HCT116 (cell line): ENCODE measurements around the gene ORM1. TPM values are rescaled to one million over a fixed set of nuclear protein-coding genes. Genes with fewer than 3 reads are reported as not detected.

Experiments
- ATAC-seq: fragments of 200-7000 bp; cut with Tn5 transposase; 2 replicates; pipeline ENCODE4 v1.9.1; 2020; ENCODE audit warnings: mild to moderate bottlenecking, moderate library complexity
- BruUV-seq: library from RNA; stranded (reverse); fragments of 400-500 nt; replicated peaks from 2 replicates; lab custom pipeline; 2021; lab: Mats Ljungman, UMichigan
- CTCF ChIA-PET: fragments of 300-600 bp; sonication (Branson Sonifier 250); formaldehyde crosslinking; loops from one replicate; lab custom pipeline; 2021; ENCODE audit warnings: antibody characterized with exemption; lab: Charles Lee
- POLR2A ChIA-PET: fragments of 300-600, 350-600 bp; sonication (Branson Sonifier 250); formaldehyde crosslinking; loops from one replicate; lab custom pipeline; 2021; ENCODE audit warnings: antibody characterized with exemption; lab: Charles Lee
- RAD21 ChIA-PET, 2 experiments: fragments of 300-600 bp; sonication (Branson Sonifier 250); formaldehyde crosslinking; loops; one replicate each; lab custom pipeline; 2023; ENCODE audit warnings: low total read pairs in 2 of 2; ENCODE audit not compliant: uncharacterized antibody in 2 of 2, unreplicated experiment in 2 of 2, low non-redundant PET in 1 of 2; lab: Charles Lee
- DNase-seq: peaks from one replicate; pipeline ENCODE4 v3.0.0-alpha.2; 2010; ENCODE audit warnings: low read depth, low spot score
- H2AFZ ChIP-seq: fragments of 200-600 bp; shearing (Covaris generic), sonication (generic); 2 replicates; pipeline ENCODE4 v1.6.1; 2017; ENCODE audit warnings: low read depth, mixed run types, mixed read lengths, antibody characterized with exemption, low read length; ENCODE audit not compliant: poor library complexity, severe bottlenecking
- H3K27ac ChIP-seq: 2 replicates; pipeline ENCODE4 v1.5.1; 2012; ENCODE audit warnings: low read depth, low read length
- H3K27me3 ChIP-seq: fragments of 200-600 bp; sonication (generic); 2 replicates; pipeline ENCODE4 v1.6.1; 2016; ENCODE audit warnings: mixed run types, low read length, mixed read lengths; ENCODE audit not compliant: insufficient read depth
- H3K36me3 ChIP-seq, 2 experiments: fragments of 200-500 bp in 1 of 2; fragments of 200-600 bp in 1 of 2; sonication (Bioruptor generic) in 1 of 2; sonication (generic) in 1 of 2; 2 replicates each; pipeline versions ENCODE4 v1.5.1 to v1.6.1; 2014 to 2016; ENCODE audit warnings: low read length in 2 of 2, inconsistent platforms in 1 of 2, mixed read lengths in 1 of 2, mixed run types in 1 of 2; ENCODE audit not compliant: insufficient read depth in 2 of 2, control insufficient read depth in 1 of 2
- H3K4me1 ChIP-seq, 2 experiments: fragments of 200-600 bp in 1 of 2; sonication (generic) in 1 of 2; 2 replicates each; pipeline versions ENCODE4 v1.5.1 to v1.6.1; 2012 to 2017; ENCODE audit warnings: low read length in 2 of 2, inconsistent platforms in 1 of 2, mild to moderate bottlenecking in 1 of 2, mixed read lengths in 1 of 2, mixed run types in 1 of 2, moderate library complexity in 1 of 2; ENCODE audit not compliant: insufficient read depth in 2 of 2, control insufficient read depth in 1 of 2
- H3K4me2 ChIP-seq: fragments of 200-600 bp; sonication (generic); 2 replicates; pipeline ENCODE4 v1.6.1; 2017; ENCODE audit warnings: mixed run types, low read length, mixed read lengths
- H3K4me3 ChIP-seq, 2 experiments: fragments of 200-600 bp in 1 of 2; sonication (generic) in 1 of 2; replicated peaks in 1 of 2; 2 replicates each; pipeline ENCODE4 v1.5.1; 2011 to 2016; ENCODE audit warnings: low read length in 2 of 2, control low read depth in 1 of 2, low read depth in 1 of 2, mild to moderate bottlenecking in 1 of 2, mixed read lengths in 1 of 2, mixed run types in 1 of 2
- H3K79me2 ChIP-seq: fragments of 200-600 bp; sonication (generic); 2 replicates; pipeline ENCODE4 v1.6.1; 2017; ENCODE audit warnings: mild to moderate bottlenecking, mixed run types, low read length, moderate library complexity, mixed read lengths; ENCODE audit not compliant: insufficient read depth
- H3K9ac ChIP-seq: fragments of 200-600 bp; sonication (generic); 2 replicates; pipeline ENCODE4 v1.6.1; 2016; ENCODE audit warnings: low read length, mixed read lengths
- H3K9me2 ChIP-seq: fragments of 200-600 bp; sonication (generic), shearing (Covaris generic); 2 replicates; pipeline ENCODE4 v1.6.1; 2017; ENCODE audit warnings: mixed run types, mild to moderate bottlenecking, moderate library complexity; ENCODE audit not compliant: insufficient read depth
- H3K9me3 ChIP-seq, 2 experiments: fragments of 200-500 bp in 1 of 2; fragments of 200-600 bp in 1 of 2; sonication (Bioruptor generic) in 1 of 2; sonication (generic) in 1 of 2; 2 replicates each; pipeline ENCODE4 v1.6.1; 2014 to 2017; ENCODE audit warnings: low read length in 2 of 2, mixed read lengths in 2 of 2, inconsistent platforms in 1 of 2, low read depth in 1 of 2, mild to moderate bottlenecking in 1 of 2, mixed run types in 1 of 2, moderate library complexity in 1 of 2; ENCODE audit not compliant: control insufficient read depth in 1 of 2, insufficient read depth in 1 of 2
- H4K20me1 ChIP-seq: fragments of 200-600 bp; sonication (generic), shearing (Covaris generic); 2 replicates; pipeline ENCODE4 v1.6.1; 2017; ENCODE audit warnings: mixed run types, mild to moderate bottlenecking, moderate library complexity; ENCODE audit not compliant: insufficient read depth
- ATF3 ChIP-seq: IDR thresholded peaks from 2 replicates; pipeline ENCODE4 v1.6.1; 2012
- CBX3 ChIP-seq: IDR thresholded peaks from 2 replicates; pipeline ENCODE4 v1.6.1; 2012; ENCODE audit warnings: low read depth
- ELF1 ChIP-seq: IDR thresholded peaks from 2 replicates; pipeline ENCODE4 v1.6.1; 2012; ENCODE audit warnings: low read depth, borderline replicate concordance
- EZH2 ChIP-seq: fragments of 200-600 bp; sonication (generic); IDR thresholded peaks from 2 replicates; pipeline ENCODE4 v1.6.1; 2017; ENCODE audit warnings: antibody characterized with exemption, mixed run types
- FOSL1 ChIP-seq: IDR thresholded peaks from 2 replicates; pipeline ENCODE4 v1.6.1; 2012; ENCODE audit warnings: low read depth
- JUND ChIP-seq: IDR thresholded peaks from 2 replicates; pipeline ENCODE4 v1.6.1; 2012
- POLR2A ChIP-seq: IDR thresholded peaks from 2 replicates; pipeline ENCODE4 v1.7.0; 2011; ENCODE audit warnings: borderline replicate concordance; ENCODE audit not compliant: insufficient read depth, insufficient read length; ENCODE audit errors: extremely low read depth
- POLR2AphosphoS5 ChIP-seq: IDR thresholded peaks from 2 replicates; pipeline ENCODE4 v1.6.1; 2011; ENCODE audit warnings: mild to moderate bottlenecking, low read depth, low read length, moderate library complexity
- RAD21 ChIP-seq: IDR thresholded peaks from 2 replicates; pipeline ENCODE4 v1.6.1; 2012; ENCODE audit warnings: low read depth, mild to moderate bottlenecking
- SIN3A ChIP-seq: IDR thresholded peaks from 2 replicates; pipeline ENCODE4 v1.6.1; 2012; ENCODE audit warnings: low read depth
- SP1 ChIP-seq: IDR thresholded peaks from 2 replicates; pipeline ENCODE4 v1.6.1; 2012; ENCODE audit warnings: low read depth
- SRF ChIP-seq: IDR thresholded peaks from 2 replicates; pipeline ENCODE4 v1.6.1; 2012; ENCODE audit warnings: low read depth
- TCF7L2 ChIP-seq: IDR thresholded peaks from 2 replicates; pipeline ENCODE4 v1.7.0; 2011; ENCODE audit warnings: borderline replicate concordance, inconsistent platforms; ENCODE audit not compliant: insufficient read depth, insufficient read length; ENCODE audit errors: extremely low read depth
- ZBTB33 ChIP-seq: IDR thresholded peaks from 2 replicates; pipeline ENCODE4 v1.6.1; 2011; ENCODE audit warnings: mild to moderate bottlenecking, low read length, moderate library complexity; ENCODE audit not compliant: insufficient replicate concordance; ENCODE audit errors: extremely low read depth
- ZFX ChIP-seq: fragments of 450-650 bp; IDR thresholded peaks from 2 replicates; pipeline ENCODE4 v1.6.1; 2017
- ZNF274 ChIP-seq: fragments of 200-500 bp; sonication (Bioruptor generic); IDR thresholded peaks from 2 replicates; pipeline ENCODE4 v1.6.1; 2014; ENCODE audit warnings: mild to moderate bottlenecking, low read depth, low read length, inconsistent platforms
- intact Hi-C: fragments of 100-400 bp; cut with micrococcal nuclease; formaldehyde crosslinking; loops from 2 replicates; pipeline ENCODE4 v1.10.0; 2022
- total RNA-seq: library from RNA; stranded (reverse); gene quantifications from one replicate; pipeline ENCODE4 v1.2.1, GENCODE V29; 2021; ENCODE audit not compliant: unreplicated experiment
- TF ChIP-seq, protein P1 (sequence below): IDR thresholded peaks from 2 replicates; pipeline ENCODE4 v1.6.1; 2012
- TF ChIP-seq, protein P2 (sequence below): IDR thresholded peaks from 2 replicates; pipeline ENCODE4 v1.6.1; 2012; ENCODE audit warnings: low read depth

Gene ORM1
- total RNA-seq, 1 experiment from 2014 or later = 5.6 TPM

DNA sequence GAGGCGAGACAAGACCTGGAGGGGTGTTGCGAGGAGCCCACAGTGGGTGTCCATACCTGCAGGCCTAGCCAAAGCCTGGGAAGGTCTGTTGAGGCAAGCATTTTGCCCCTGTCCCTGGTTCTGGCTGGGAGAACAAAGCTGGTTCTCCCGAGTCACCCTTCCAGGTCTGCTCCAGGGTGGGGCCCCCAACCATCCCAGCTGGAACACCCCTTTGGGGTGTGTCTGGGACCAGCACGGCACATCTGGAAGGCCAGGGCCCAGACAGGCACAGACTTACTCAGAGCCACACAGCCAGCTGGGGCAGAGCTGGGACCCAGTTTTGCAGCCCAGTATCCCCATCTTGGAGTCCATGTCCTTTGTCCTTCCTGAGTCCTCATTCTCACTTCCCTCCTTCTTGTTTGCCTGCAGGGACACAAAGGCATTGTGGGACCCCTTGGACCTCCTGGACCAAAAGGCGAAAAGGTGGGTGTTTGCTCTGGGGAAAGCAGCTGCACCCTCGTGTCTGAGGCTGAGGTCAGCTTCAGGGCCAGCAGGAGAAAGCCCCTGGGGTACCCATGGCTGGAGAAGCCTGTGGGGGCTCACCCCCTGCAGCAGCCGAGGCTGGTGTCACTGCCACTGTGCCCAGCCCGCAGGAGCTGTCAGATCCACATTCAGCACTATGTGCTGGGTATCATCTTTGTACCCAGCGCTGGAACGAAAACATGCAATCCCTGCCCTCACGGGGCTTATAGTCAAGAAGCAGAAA lies 38.4 kb upstream of the ORM1 start:
- Histone ChIP-seq H3K27ac (no peak overlapping the region), H3K36me3 (no peaks in the 10 kb centered on the region), H3K79me2 (no peaks in the 10 kb centered on the region), H3K27me3 (no peaks in the 10 kb centered on the region), H3K4me3 (no peak overlapping the region), H3K9ac (no peak overlapping the region), H3K4me2 (no peak overlapping the region), H2AFZ (no peak overlapping the region), H4K20me1 (no peaks in the 10 kb centered on the region), H3K9me3 (no peaks in the 10 kb centered on the region), H3K4me1 (peaks cover 5 to 6% of the 10 kb centered on the region in 2 experiments), H3K9me2 (no peaks in the 10 kb centered on the region)
- intact Hi-C loops = no loop called here
- TF ChIP-seq POLR2A (no peak), SIN3A (no peak), TCF7L2 (no peak), SP1 (no peak), ZNF274 (no peak), RAD21 (no peak), ZFX (no peak), JUND (no peak), ATF3 (no peak), POLR2AphosphoS5 (no peak), EZH2 (no peak), CBX3 (no peak), ELF1 (no peak), SRF (no peak), ZBTB33 (no peak), FOSL1 (no peak)
- TF ChIP-seq, protein P1, sequence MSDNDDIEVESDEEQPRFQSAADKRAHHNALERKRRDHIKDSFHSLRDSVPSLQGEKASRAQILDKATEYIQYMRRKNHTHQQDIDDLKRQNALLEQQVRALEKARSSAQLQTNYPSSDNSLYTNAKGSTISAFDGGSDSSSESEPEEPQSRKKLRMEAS = no peak
- TF ChIP-seq, protein P2, sequence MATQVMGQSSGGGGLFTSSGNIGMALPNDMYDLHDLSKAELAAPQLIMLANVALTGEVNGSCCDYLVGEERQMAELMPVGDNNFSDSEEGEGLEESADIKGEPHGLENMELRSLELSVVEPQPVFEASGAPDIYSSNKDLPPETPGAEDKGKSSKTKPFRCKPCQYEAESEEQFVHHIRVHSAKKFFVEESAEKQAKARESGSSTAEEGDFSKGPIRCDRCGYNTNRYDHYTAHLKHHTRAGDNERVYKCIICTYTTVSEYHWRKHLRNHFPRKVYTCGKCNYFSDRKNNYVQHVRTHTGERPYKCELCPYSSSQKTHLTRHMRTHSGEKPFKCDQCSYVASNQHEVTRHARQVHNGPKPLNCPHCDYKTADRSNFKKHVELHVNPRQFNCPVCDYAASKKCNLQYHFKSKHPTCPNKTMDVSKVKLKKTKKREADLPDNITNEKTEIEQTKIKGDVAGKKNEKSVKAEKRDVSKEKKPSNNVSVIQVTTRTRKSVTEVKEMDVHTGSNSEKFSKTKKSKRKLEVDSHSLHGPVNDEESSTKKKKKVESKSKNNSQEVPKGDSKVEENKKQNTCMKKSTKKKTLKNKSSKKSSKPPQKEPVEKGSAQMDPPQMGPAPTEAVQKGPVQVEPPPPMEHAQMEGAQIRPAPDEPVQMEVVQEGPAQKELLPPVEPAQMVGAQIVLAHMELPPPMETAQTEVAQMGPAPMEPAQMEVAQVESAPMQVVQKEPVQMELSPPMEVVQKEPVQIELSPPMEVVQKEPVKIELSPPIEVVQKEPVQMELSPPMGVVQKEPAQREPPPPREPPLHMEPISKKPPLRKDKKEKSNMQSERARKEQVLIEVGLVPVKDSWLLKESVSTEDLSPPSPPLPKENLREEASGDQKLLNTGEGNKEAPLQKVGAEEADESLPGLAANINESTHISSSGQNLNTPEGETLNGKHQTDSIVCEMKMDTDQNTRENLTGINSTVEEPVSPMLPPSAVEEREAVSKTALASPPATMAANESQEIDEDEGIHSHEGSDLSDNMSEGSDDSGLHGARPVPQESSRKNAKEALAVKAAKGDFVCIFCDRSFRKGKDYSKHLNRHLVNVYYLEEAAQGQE = no peak
- ChIA-PET RAD21 (no interaction called here), POLR2A (no interaction called here), CTCF (no interaction called here)
- DNase-seq (no peak), ATAC-seq (no peak)
- no TSS peak for BruUV-seq
